HAP-1 (cell line): ENCODE results near the gene CNNM2.
"Not testable (repeated sequence)": the region's sequence is repeated elsewhere in the genome, so short reads cannot be mapped to it uniquely, and the experiment has no call there.

Source experiments
- DNase-seq, 2 experiments: peaks; one replicate each; pipeline ENCODE4 v3.0.0-alpha.2; 2016 to 2020; ENCODE audit warnings: low spot score in 2 of 2
- H3K27me3 ChIP-seq: fragments of 250-450 bp; sonication (Bioruptor Pico); 2 replicates; pipeline ENCODE4 v1.5.1; 2020; ENCODE audit warnings: low read depth, mild to moderate bottlenecking, moderate library complexity
- H3K36me3 ChIP-seq: fragments of 250-450 bp; sonication (Bioruptor Pico); replicated peaks from 2 replicates; pipeline ENCODE4 v1.5.1; 2020; ENCODE audit warnings: mild to moderate bottlenecking
- H3K4me1 ChIP-seq: fragments of 250-450 bp; sonication (Bioruptor Pico); 2 replicates; pipeline ENCODE4 v1.5.1; 2020; ENCODE audit warnings: mild to moderate bottlenecking
- H3K4me3 ChIP-seq: fragments of 250-450 bp; sonication (Bioruptor Pico); 2 replicates; pipeline ENCODE4 v1.5.1; 2020; ENCODE audit warnings: mild to moderate bottlenecking, moderate library complexity
- H3K9me3 ChIP-seq: fragments of 250-450 bp; sonication (Bioruptor Pico); 2 replicates; pipeline ENCODE4 v1.5.1; 2020; ENCODE audit warnings: mild to moderate bottlenecking, moderate library complexity
- in situ Hi-C: fragments of 300-500 bp; cut with MboI; formaldehyde crosslinking; loops from 3 replicates; pipeline ENCODE4 v1.14.3; 2020; ENCODE audit warnings: low sequenced_read_pairs, inconsistent platforms, mixed read lengths

Gene CNNM2

GRCh38 chr10:103130180-103130579 is 212.1 kb downstream of the CNNM2 start:
- H3K27me3 ChIP-seq, H3K4me3 ChIP-seq, DNase-seq, H3K4me1 ChIP-seq, H3K36me3 ChIP-seq, in situ Hi-C loops: not testable (repeated sequence)
- peaks cover 11% of the 10 kb centered on the region; the same call in 1 of the 2 replicates for H3K9me3 ChIP-seq

GRCh38 chr10:103130910-103131309 is 212.8 kb downstream of the CNNM2 start:
- Histone ChIP-seq H3K27me3 (no peaks in the 10 kb centered on the region), H3K4me1 (no peaks in the 10 kb centered on the region), H3K9me3 (peaks cover 12% of the 10 kb centered on the region; the same call in 1 of the 2 replicates), H3K4me3 (no peak overlapping the region), H3K36me3 (peaks cover 13% of the 10 kb centered on the region)
- in situ Hi-C loops: no loop called here
- DNase-seq: no peak

- peaks cover 17% of the 10 kb centered on the region for H3K36me3 ChIP-seq
These were observed 217.1 kb downstream of the CNNM2 start for GRCh38 chr10:103135168-103135567.

GRCh38 chr10:103139803-103140202 is 221.7 kb downstream of the CNNM2 start:
- in situ Hi-C loops: no loop called here
- DNase-seq: no peak

More at GRCh38 chr10:103135168-103135567, 217.1 kb downstream of the CNNM2 start:
- H3K27me3 ChIP-seq, H3K4me3 ChIP-seq, DNase-seq, H3K4me1 ChIP-seq, in situ Hi-C loops: not testable (repeated sequence)
- H3K9me3 ChIP-seq: peaks cover 12% of the 10 kb centered on the region; the same call in 1 of the 2 replicates

More at GRCh38 chr10:103139803-103140202, 221.7 kb downstream of the CNNM2 start:
- Histone ChIP-seq H3K9me3 (peaks cover 5% of the 10 kb centered on the region; the same call in 1 of the 2 replicates), H3K4me1 (peaks cover 10% of the 10 kb centered on the region), H3K27me3 (no peaks in the 10 kb centered on the region), H3K4me3 (no peak overlapping the region), H3K36me3 (peaks cover 16% of the 10 kb centered on the region)
